NT2/D1 (cell line): ENCODE data around the gene TCEAL1.
"Not testable (repeated sequence)": the region's sequence is repeated elsewhere in the genome, so short reads cannot be mapped to it uniquely, and the experiment has no call there.

ENCODE experiments used
- DNase-seq: peaks from one replicate; pipeline ENCODE4 v3.0.0-alpha.2; 2011; ENCODE audit warnings: low read depth, low spot score
- H3K27me3 ChIP-seq: 2 replicates; pipeline ENCODE4 v1.6.0; 2011; ENCODE audit warnings: mild to moderate bottlenecking; ENCODE audit not compliant: insufficient read length, insufficient read depth
- H3K36me3 ChIP-seq: 2 replicates; pipeline ENCODE4 v1.6.1; 2011; ENCODE audit warnings: mild to moderate bottlenecking, low read length, mixed read lengths; ENCODE audit not compliant: insufficient read depth, insufficient read length
- H3K4me1 ChIP-seq: 2 replicates; pipeline ENCODE4 v1.5.1; 2011; ENCODE audit not compliant: insufficient read depth, insufficient read length
- H3K4me3 ChIP-seq: 2 replicates; pipeline ENCODE4 v1.5.1; 2011; ENCODE audit warnings: low read depth; ENCODE audit not compliant: insufficient read length
- H3K9ac ChIP-seq: 2 replicates; pipeline ENCODE4 v1.6.0; 2011; ENCODE audit warnings: low read depth; ENCODE audit not compliant: insufficient read length
- H3K9me3 ChIP-seq: 2 replicates; pipeline ENCODE4 v1.5.1; 2011; ENCODE audit warnings: mild to moderate bottlenecking, low read length; ENCODE audit not compliant: insufficient read depth
- SUZ12 ChIP-seq: IDR thresholded peaks from 2 replicates; pipeline ENCODE4 v1.6.1; 2011; ENCODE audit not compliant: insufficient read length, insufficient read depth; ENCODE audit errors: extremely low read depth
- YY1 ChIP-seq: IDR thresholded peaks from 2 replicates; pipeline ENCODE4 v1.6.1; 2011; ENCODE audit not compliant: insufficient read length, insufficient read depth
- ZNF274 ChIP-seq: IDR thresholded peaks from 2 replicates; pipeline ENCODE4 v1.6.1; 2011; ENCODE audit warnings: mild to moderate bottlenecking, low read depth, low read length

Gene TCEAL1

DNA sequence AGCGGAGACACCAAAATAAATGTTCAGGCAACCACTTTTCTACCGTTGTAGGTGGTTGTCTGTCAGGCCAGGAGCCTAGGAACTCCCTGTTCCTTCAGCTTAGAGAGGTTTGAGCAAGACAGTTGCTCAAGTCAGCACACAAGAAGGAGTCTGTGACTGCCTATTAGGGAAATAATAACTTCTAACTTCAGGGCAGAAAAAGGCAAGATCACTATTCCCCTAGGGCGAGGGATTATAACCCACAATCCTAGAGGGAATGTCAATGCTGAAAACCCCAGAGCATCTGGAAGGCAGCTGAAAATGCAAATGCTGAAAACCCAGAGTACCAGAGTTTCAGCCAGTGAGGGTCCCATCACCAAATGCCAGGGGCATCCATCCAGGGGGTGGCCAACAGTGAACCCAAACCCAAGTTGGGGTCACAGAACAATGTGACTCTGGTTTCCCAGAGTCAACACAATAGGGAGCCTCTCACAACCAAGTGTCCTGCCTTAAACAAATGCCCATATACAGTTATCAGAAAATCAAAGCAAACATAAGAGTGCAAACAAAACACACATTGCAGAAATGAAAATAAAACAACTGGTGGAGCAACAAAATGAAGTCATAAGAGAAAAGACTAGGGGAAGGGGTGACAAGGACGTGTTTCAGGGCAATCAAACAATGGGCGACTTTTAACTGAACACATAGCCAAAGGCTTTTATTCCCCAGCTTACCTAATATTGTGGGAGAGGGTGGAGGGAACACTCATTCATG lies 30.1 kb downstream of the TCEAL1 start:
- no peak for DNase-seq
- TF ChIP-seq YY1 (no peak), SUZ12 (no peak), ZNF274 (no peak)
- no peaks in the 10 kb centered on the region for H3K27me3 ChIP-seq
- H3K4me1 ChIP-seq = peaks cover 2% of the 10 kb centered on the region
- no peak overlapping the region for H3K9ac ChIP-seq
- H3K36me3 ChIP-seq = no peaks in the 10 kb centered on the region
- no peaks in the 10 kb centered on the region for H3K9me3 ChIP-seq
- H3K4me3 ChIP-seq = no peak overlapping the region

DNA sequence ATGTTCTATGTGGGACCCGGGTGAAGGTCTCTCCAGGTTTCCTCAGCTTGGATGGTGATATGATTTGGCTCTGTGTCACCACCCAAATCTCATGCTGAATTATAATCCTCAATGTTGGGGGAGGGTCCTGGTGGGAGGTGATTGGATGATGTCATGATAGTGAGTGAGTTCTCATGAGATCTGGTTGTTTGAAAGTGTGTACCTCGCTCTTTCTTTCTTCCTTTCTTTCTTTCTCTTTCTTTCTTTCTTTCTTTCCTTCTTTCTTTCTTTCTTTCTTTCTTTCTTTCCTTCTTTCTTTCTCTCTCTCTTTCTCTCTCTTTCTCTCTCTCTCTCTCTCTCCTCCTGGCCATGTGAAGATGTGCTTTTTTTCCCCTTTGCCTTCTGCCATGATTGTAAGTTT lies 30.7 kb downstream of the TCEAL1 start:
- not testable (repeated sequence) for DNase-seq, H3K9ac ChIP-seq

DNA sequence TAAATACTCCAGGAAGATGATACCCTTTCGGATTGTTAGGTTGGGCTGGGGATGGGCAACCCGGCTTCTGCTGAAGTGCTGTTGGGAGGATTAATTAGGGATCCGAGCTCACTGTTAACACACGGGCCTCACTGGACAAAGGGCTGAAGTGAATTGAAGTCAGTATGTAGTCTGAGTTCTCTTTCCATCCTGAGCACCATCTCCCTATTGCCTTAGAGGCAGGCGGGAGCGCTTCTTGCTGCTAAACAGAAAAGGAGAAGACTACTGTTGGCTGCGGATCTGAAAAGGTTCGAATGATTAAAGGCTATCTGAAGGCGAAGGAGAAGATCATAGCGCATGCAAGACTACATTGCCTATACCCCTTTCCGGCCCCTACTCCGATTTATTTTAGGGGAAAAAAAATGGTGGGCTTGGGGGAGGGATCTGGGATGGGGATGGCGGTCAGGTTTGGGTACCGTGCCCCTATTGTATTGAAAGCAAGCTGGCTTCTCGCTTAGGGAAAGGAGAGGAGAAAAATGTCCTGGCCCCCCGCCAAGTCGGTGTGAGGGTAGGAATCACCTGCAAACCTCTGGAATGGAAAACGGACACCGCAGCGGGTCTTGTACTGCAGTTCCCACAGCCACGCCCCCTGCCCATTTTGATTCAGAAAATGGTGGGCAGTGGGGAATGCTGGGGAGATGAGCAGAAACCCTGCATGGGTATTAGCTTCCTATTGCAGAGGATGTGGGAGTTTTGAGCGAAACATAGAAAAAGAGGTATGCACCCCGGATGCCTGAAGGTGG lies 35.4 kb downstream of the TCEAL1 start:
- no peak for DNase-seq
- TF ChIP-seq YY1 = no peak
- TF ChIP-seq ZNF274 = no peak
- no peak for TF ChIP-seq SUZ12
- Histone ChIP-seq H3K9me3 (no peaks in the 10 kb centered on the region), H3K4me3 (no peak overlapping the region), H3K4me1 (no peaks in the 10 kb centered on the region), H3K27me3 (no peaks in the 10 kb centered on the region), H3K9ac (no peak overlapping the region), H3K36me3 (no peaks in the 10 kb centered on the region)

More for the DNA sequence above, 30.7 kb downstream of the TCEAL1 start:
- not testable (repeated sequence) for H3K4me1 ChIP-seq, H3K9me3 ChIP-seq, H3K27me3 ChIP-seq, H3K4me3 ChIP-seq, H3K36me3 ChIP-seq

DNA sequence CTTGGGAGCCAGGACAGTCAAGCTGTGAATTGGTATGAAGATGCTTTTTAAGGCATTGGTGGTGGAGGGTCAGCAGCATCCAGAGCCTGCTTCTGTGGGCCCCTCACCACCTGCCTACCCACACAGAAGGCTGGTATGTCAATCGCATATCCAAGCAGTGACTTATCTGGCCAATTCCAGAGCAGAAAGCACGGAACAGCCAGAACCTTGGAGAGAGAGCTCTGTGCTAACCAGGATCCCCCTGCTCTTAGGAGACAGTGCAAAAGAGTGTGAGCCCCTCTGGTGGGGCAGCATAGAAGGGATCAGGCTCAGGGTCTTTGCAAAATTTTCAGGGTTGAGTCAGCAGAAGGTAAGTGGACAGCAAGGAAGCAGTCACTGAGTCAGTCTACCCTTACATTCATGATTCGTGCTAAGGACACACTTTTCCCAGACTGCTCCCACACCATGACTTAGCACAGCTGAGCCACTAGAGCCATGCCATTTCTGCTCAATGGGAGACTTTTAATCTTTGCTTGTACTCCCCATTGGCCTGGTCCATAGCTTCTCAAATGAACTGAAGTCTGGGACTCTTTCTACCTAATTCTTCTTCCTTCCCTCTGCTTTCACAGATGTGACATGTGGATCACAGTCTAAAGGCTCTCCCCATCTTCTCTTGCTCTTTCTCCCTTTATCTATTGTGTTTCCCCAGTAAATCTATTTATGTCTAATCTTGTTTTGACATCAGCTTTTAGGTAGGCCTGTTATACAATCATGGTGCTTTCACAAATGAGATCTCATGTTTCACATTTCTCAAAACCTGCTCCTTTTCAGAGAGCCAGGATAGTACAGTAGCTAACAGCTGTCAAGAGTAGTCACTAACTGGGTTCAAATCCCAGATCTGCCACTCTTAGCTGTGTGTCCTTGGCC lies 37.7 kb downstream of the TCEAL1 start:
- H3K27me3 ChIP-seq = no peaks in the 10 kb centered on the region
- no peaks in the 10 kb centered on the region for H3K9me3 ChIP-seq
- H3K36me3 ChIP-seq = no peaks in the 10 kb centered on the region
- no peak overlapping the region for H3K9ac ChIP-seq
- no peak for DNase-seq
- no peak overlapping the region for H3K4me3 ChIP-seq
- no peak for TF ChIP-seq ZNF274
- no peak for TF ChIP-seq YY1
- TF ChIP-seq SUZ12 = no peak
- no peaks in the 10 kb centered on the region for H3K4me1 ChIP-seq

DNA sequence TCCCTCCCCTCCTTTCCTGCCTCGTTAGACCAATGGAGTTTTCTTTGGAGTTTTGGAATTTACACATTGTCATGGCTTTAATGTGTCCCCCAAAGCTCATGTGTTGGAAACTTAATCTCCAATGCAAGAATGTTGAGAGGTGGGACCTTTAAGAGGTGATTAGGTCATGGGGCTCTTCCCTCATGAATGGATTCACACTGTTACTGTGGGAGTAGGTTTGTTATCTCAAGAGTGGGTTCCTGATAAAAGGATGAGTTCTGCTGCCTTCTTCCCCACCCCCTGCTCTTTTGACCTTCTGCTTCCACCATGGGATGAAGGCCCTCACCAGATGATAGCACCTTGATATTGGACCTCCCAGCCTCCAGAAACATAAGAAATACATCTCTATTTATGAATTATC lies 41.0 kb downstream of the TCEAL1 start:
- Histone ChIP-seq H3K36me3 (no peaks in the 10 kb centered on the region), H3K4me3 (no peak overlapping the region), H3K27me3 (no peaks in the 10 kb centered on the region), H3K9ac (no peak overlapping the region), H3K9me3 (no peaks in the 10 kb centered on the region), H3K4me1 (no peaks in the 10 kb centered on the region)
- TF ChIP-seq YY1 = no peak
- no peak for TF ChIP-seq ZNF274
- TF ChIP-seq SUZ12 = no peak
- no peak for DNase-seq

DNA sequence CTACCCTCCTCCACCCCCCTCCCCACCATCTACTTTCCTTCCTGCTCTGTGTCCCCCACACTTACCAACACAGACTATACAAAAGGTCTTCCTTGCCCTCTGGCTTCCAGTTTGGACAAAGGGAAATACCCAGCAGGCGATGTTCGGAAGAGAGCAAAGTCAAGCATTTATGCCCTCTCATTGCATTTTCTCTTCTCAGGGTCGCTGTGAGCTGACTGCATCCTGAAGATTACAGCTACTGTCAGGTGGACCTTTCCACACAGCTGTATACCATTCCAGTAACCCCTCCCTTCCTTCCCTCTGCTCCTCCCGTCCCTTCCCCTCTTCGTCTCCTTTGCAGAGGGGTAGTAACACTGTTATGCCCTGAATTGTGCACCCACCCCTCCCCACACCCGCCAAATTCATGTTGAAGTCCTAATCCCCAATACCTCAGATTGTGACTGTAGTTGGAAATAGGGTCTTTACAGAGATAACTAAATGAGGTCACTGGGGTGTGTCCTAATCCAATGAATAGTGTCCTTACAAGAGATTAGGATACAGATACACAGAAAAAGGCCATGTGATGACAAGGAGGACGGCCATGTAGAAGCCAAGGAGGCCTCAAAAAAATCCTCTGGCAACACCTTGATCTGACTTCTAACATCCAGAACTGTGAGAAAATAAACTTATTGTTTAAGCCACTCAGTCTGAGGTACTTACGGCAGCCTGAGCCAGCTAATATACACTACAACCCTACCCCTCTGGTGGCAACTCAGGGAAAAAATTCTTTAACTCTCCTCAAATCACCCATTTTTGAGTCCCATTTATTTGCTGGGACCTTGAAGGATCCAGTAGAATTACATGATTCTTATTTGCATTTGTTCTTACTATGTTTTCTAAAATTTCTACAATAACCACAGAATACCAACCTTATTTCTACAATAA lies 46.0 kb downstream of the TCEAL1 start:
- H3K9ac ChIP-seq = no peak overlapping the region
- no peaks in the 10 kb centered on the region for H3K9me3 ChIP-seq
- TF ChIP-seq SUZ12 (no peak), YY1 (no peak), ZNF274 (no peak)
- no peaks in the 10 kb centered on the region for H3K27me3 ChIP-seq
- no peak overlapping the region for H3K4me3 ChIP-seq
- H3K36me3 ChIP-seq = peaks cover 43% of the 10 kb centered on the region
- DNase-seq = no peak
- H3K4me1 ChIP-seq = no peaks in the 10 kb centered on the region
